Skeletal muscle tissue (tissue), 5 donors: ENCODE results near the gene ZNF282. TPM values are rescaled to one million over a fixed set of nuclear protein-coding genes. Genes with fewer than 3 reads are reported as not detected.
"Not testable (repeated sequence)": the region's sequence is repeated elsewhere in the genome, so short reads cannot be mapped to it uniquely, and the experiment has no call there.

Source experiments
- H3K27ac ChIP-seq: one replicate; pipeline ENCODE4 v1.7.0; 2013; ENCODE audit warnings: mild to moderate bottlenecking, low read depth, low read length, inconsistent platforms
- H3K27me3 ChIP-seq, 3 donors: one replicate each; pipeline ENCODE4 v1.7.0; 2013; ENCODE audit warnings: low read length in 3 of 3; ENCODE audit not compliant: control insufficient read depth in 3 of 3, insufficient read depth in 3 of 3
- H3K36me3 ChIP-seq, 3 donors: one replicate each; pipeline ENCODE4 v1.7.0; 2013; ENCODE audit warnings: low read length in 3 of 3; ENCODE audit not compliant: control insufficient read depth in 3 of 3, insufficient read depth in 3 of 3
- H3K4me1 ChIP-seq, 3 donors: one replicate each; pipeline ENCODE4 v1.7.0; 2013; ENCODE audit warnings: low read length in 3 of 3, mild to moderate bottlenecking in 3 of 3; ENCODE audit not compliant: control insufficient read depth in 3 of 3, insufficient read depth in 3 of 3
- H3K4me3 ChIP-seq, 3 donors: one replicate each; pipeline ENCODE4 v1.7.0; 2013; ENCODE audit warnings: low read length in 3 of 3
- H3K9ac ChIP-seq, 3 donors: one replicate each; pipeline ENCODE4 v1.7.0; 2013; ENCODE audit warnings: low read length in 3 of 3, mild to moderate bottlenecking in 3 of 3, moderate library complexity in 2 of 3, low read depth in 1 of 3
- H3K9me3 ChIP-seq, 3 donors: one replicate each; pipeline ENCODE4 v1.7.0; 2013; ENCODE audit warnings: low read length in 3 of 3; ENCODE audit not compliant: control insufficient read depth in 3 of 3
- small RNA-seq: library from RNA; depleted of rRNA; stranded (forward); fragments of <200 nt; gene quantifications from one replicate; pipeline ENCODE3, GENCODE V24; 2014
- total RNA-seq: library from RNA; depleted of rRNA; stranded (reverse); fragments of >200 nt; gene quantifications from one replicate; pipeline ENCODE4 v1.2.3, GENCODE V29; 2014
- donor health status: Osteomylitis.

ZNF282 gene
- total RNA-seq, 1 donor from 2014 or later: 22.4 TPM

DNA sequence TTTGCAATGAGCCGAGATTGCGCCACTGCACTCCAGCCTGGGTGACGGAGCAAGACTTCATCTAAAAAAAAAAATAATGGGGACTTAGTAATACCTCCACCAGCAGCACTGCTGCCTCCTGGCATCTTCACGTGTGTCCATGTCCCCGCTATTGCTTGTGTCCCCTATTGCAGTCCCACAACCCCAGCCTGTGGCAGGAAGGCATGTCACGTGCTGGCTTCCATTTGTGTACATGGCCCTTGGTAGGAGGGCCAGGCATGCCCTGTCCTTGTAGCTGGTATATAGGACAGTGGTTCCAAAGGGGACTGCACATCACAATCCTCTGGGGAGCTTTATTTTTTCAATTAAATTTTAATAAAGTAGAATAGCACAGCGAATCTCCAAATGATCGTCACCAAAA lies 72.4 kb downstream of the ZNF282 start:
- Histone ChIP-seq H3K4me3 (no peak overlapping the region), H3K9me3 (no peaks in the 10 kb centered on the region), H3K9ac (no peak overlapping the region), H3K27ac (no peak overlapping the region), H3K36me3 (peaks cover 20 to 38% (median 37%) of the 10 kb centered on the region in 3 donors), H3K27me3 (no peaks in the 10 kb centered on the region), H3K4me1 (peaks cover 0 to 2% (median 0%) of the 10 kb centered on the region in 3 donors)

DNA sequence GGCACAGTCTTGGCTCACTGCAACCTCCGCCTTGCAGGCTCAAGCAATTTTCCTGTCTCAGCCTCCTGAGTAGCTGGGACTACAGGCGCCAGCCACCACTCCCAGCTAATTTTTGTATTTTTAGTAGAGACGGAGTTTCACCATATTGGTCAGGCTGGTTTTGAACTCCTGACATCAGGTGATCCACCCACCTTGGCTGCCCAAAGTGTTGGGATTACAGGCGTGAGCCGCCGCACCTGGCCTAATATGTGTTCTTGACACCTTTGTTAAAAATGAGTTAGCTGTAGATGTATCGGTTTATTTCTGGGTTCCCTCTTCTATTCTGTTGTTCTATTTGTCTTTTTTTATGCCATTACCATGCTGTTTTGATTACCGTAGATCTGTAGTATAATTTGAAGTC lies 79.1 kb downstream of the ZNF282 start:
- H3K27me3 ChIP-seq, H3K9ac ChIP-seq, H3K27ac ChIP-seq, H3K9me3 ChIP-seq, H3K4me3 ChIP-seq, H3K4me1 ChIP-seq: not testable (repeated sequence)
- peaks cover 27 to 41% (median 31%) of the 10 kb centered on the region in 3 donors for H3K36me3 ChIP-seq

Small RNAs within 50 kb of the gene (small RNA-seq; reads per million reads assigned to genes)
- not detected for gene AC004890.1

Other genes starting within 250 kb of the ZNF282 start
- 61.1 TPM for gene PDIA4, start 167.0 kb upstream of the ZNF282 start, total RNA-seq
- 6.3 TPM for gene ZNF786, start 104.8 kb upstream of the ZNF282 start, total RNA-seq
- 5.2 TPM for gene ZNF425, start 69.2 kb upstream of the ZNF282 start, total RNA-seq
- 9.4 TPM for gene ZNF398, start 48.1 kb upstream of the ZNF282 start, total RNA-seq
- 4.2 TPM for gene ZNF212, start 44.1 kb downstream of the ZNF282 start, total RNA-seq
- 8.9 TPM for gene ZNF783, start 66.7 kb downstream of the ZNF282 start, total RNA-seq